Upper lobe of right lung (tissue), 1 donor: ENCODE results near the gene TBC1D22A. TPM values are rescaled to one million over a fixed set of nuclear protein-coding genes. Genes with fewer than 3 reads are reported as not detected.

Experiments
- ATAC-seq: fragments of 200-7000 bp; cut with Tn5 transposase; one replicate; pipeline ENCODE4 v1.9.1; 2020; ENCODE audit warnings: mild to moderate bottlenecking, moderate library complexity
- DNase-seq: peaks from one replicate; pipeline ENCODE4 v3.0.0-alpha.2; 2020
- H3K27ac ChIP-seq: fragments of 200-600 bp; one replicate; pipeline ENCODE4 v1.8.0; 2022
- H3K27me3 ChIP-seq: fragments of 200-600 bp; one replicate; pipeline ENCODE4 v1.8.0; 2022; ENCODE audit warnings: mild to moderate bottlenecking
- H3K36me3 ChIP-seq: fragments of 200-600 bp; one replicate; pipeline ENCODE4 v1.8.0; 2022
- H3K4me1 ChIP-seq: fragments of 200-600 bp; one replicate; pipeline ENCODE4 v1.8.0; 2022
- H3K4me3 ChIP-seq: fragments of 200-600 bp; one replicate; pipeline ENCODE4 v1.8.0; 2022; ENCODE audit warnings: mild to moderate bottlenecking
- H3K9me3 ChIP-seq: fragments of 200-600 bp; one replicate; pipeline ENCODE4 v1.8.0; 2022
- intact Hi-C: fragments of 100-400 bp; cut with DNase I; formaldehyde crosslinking; loops from one replicate; pipeline ENCODE4 v1.11.0; 2022
- total RNA-seq: library from RNA; stranded (reverse); fragmentation: NEBNext Ultra II Directional; extraction: Animal tissue kit (Norgen Biotek cat#: 25700); gene quantifications from one replicate; pipeline ENCODE4 v1.2.1, GENCODE V29; 2021
- TF ChIP-seq, protein P1 (sequence below): fragments of 200-600 bp; IDR thresholded peaks from one replicate; pipeline ENCODE4 v1.8.0; 2022; ENCODE audit warnings: antibody characterized with exemption
- donor health status: DM: no; HTN: yes; CAD: no; lungs with severe emphysema.

TBC1D22A gene
- total RNA-seq, 1 donor from 2014 or later = 31.3 TPM

DNA sequence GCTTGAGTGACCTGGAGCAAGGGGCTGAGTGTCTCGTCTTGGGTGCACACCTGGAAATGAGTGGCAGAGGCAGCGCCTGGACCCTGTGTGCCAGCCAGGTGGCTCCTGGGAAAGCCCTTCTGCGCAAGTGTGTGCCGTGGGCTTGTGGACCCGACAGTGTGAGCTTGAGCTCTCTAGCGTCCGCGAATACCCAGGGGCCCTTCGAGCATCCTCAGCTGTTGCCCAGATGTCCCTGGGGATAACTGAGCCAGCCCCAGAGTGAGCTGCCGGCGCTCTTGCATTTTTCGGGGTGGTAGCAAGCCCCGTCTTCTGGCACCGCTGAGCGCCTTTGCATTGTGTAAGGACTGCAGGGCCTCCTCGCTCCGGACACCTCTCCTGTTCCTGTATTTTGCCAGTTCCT, 399.2 kb downstream of the TBC1D22A start:
- Histone ChIP-seq H3K9me3 (no peaks in the 10 kb centered on the region), H3K36me3 (no peaks in the 10 kb centered on the region), H3K4me3 (no peak overlapping the region), H3K27ac (no peak overlapping the region), H3K27me3 (no peaks in the 10 kb centered on the region), H3K4me1 (no peaks in the 10 kb centered on the region)
- ATAC-seq = no peak
- TF ChIP-seq, protein P1, sequence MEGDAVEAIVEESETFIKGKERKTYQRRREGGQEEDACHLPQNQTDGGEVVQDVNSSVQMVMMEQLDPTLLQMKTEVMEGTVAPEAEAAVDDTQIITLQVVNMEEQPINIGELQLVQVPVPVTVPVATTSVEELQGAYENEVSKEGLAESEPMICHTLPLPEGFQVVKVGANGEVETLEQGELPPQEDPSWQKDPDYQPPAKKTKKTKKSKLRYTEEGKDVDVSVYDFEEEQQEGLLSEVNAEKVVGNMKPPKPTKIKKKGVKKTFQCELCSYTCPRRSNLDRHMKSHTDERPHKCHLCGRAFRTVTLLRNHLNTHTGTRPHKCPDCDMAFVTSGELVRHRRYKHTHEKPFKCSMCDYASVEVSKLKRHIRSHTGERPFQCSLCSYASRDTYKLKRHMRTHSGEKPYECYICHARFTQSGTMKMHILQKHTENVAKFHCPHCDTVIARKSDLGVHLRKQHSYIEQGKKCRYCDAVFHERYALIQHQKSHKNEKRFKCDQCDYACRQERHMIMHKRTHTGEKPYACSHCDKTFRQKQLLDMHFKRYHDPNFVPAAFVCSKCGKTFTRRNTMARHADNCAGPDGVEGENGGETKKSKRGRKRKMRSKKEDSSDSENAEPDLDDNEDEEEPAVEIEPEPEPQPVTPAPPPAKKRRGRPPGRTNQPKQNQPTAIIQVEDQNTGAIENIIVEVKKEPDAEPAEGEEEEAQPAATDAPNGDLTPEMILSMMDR = no peak
- peak; percentile 57 for DNase-seq
- intact Hi-C loops = no loop called here

DNA sequence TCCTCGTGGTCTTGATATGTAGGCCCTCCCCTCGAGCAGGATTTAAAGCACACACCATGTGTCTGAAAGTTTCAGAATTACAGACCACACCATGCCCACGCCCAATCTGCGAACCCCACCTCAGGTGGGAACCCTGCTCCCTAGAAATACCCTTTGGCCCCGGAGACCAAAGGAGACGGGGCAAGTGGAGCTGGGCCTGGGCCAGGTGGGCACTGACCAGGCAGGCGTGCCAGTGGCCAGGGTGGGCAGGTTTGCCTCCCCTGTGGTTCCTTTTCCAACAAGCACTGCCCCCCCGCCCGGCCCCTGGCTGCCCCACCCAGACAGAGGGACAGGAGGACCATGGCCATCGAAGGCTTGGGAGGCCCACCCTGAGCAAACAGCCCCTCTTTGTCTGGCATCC, 400.4 kb downstream of the TBC1D22A start:
- H3K4me3 ChIP-seq = no peak overlapping the region
- H3K27ac ChIP-seq = no peak overlapping the region
- H3K4me1 ChIP-seq = no peaks in the 10 kb centered on the region
- no peaks in the 10 kb centered on the region for H3K9me3 ChIP-seq
- no peaks in the 10 kb centered on the region for H3K36me3 ChIP-seq
- intact Hi-C loops = no loop called here
- no peaks in the 10 kb centered on the region for H3K27me3 ChIP-seq
- ATAC-seq (no peak), DNase-seq (peak; percentile 43)
- TF ChIP-seq, protein P1 = no peak

DNA sequence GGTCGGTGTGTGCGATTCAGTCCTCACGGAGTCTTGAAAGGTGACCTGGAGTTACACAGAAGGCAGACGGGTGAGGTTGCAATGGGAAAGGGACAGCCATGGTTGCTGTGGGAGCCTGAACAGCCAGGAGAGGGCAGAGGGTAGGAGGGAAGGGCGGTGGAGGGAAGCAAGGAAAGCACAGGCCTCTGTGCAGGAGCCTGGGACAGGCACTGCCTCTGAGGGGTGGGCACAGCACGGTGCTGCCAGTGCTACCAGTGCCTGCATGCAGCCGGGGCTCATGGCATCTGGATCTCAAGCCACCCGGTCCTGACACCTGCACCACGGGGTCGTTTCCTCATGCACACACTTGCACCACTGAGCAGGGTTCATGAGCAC, 401.0 kb downstream of the TBC1D22A start:
- no peaks in the 10 kb centered on the region for H3K9me3 ChIP-seq
- H3K27me3 ChIP-seq = no peaks in the 10 kb centered on the region
- peak; percentile 46 for DNase-seq
- TF ChIP-seq, protein P1 = no peak
- intact Hi-C loops = no loop called here
- ATAC-seq = no peak
- H3K36me3 ChIP-seq = no peaks in the 10 kb centered on the region
- no peak overlapping the region for H3K4me3 ChIP-seq
- H3K27ac ChIP-seq = no peak overlapping the region
- no peaks in the 10 kb centered on the region for H3K4me1 ChIP-seq

DNA sequence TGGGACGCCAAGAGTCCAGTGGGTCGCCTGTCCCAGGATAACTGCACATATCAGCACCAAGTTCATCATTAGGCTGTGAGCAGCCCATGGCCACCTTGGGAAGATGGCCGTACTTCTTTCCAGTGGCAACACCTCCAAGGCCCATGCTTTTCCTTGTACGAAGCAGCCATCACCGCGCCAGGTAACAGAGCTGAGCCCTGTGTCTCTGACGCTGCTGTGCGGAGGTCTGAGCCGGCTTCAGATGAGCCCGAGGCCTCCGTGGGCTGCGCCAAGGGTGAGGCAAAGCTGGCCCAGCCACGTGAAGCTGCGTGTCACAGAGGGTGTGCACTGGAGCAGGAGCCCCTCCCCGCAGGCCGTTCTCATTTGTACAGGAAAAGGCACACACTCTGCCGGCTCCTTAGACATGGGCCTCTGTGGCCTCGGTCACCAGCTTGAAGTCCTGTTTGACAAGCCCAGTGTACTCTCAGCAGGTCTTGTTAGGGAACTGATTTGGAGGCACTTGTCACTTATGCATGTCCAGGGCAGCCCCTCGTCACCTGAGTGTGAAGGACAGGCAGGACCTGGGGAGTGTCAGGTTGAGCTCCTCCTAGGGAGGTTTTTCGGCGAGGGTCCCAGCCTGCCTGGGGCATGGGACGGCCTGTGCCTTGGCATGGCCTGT, 401.5 kb downstream of the TBC1D22A start:
- no peaks in the 10 kb centered on the region for H3K27me3 ChIP-seq
- H3K36me3 ChIP-seq = no peaks in the 10 kb centered on the region
- H3K4me3 ChIP-seq = no peak overlapping the region
- H3K9me3 ChIP-seq = no peaks in the 10 kb centered on the region
- DNase-seq (peak; percentile 63), ATAC-seq (peak; percentile 7)
- H3K27ac ChIP-seq = no peak overlapping the region
- TF ChIP-seq, protein P1 = no peak
- intact Hi-C loops = no loop called here
- H3K4me1 ChIP-seq = no peaks in the 10 kb centered on the region

DNA sequence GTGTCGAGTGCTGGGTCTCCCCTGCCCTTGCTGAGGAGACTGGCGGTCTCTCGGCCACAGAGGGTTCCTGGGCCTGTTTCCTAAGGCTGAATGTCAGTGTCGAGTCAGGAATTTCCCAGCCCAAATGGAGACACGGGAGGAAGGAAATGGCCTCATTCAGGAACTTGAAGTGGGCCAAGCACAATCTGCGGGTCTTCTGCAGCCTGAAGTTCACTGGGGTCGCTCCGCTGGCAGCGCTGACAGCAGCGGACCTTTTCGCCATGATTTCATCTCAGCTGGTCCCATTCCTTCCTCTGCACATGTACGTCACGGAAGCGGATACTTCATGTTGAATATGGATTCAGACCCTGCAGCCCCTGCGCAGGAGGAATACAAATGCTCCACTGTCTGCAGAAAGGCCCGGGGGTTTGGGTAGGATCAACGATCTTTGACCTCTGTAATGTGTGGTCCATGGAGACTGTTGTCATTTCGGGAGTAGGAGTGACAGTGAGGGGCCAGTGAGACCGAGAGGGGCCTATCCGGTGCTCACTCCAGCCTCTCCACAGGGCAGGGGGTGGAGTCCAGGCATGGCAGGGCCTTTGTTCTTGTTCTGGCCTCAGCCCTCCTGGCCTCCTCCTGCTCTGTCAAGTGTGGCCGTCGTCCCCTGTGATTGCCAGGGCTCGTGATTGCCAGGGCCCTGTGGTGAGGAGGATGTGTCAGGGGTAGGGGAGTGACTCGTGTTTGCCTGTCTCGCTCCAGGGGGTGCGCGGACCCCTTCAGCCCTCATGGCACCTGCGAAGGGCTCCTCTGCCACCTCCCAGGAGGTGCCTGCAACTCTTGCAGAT, 402.3 kb downstream of the TBC1D22A start:
- Histone ChIP-seq H3K27ac (no peak overlapping the region), H3K4me1 (no peaks in the 10 kb centered on the region), H3K27me3 (no peaks in the 10 kb centered on the region), H3K4me3 (no peak overlapping the region), H3K36me3 (no peaks in the 10 kb centered on the region), H3K9me3 (no peaks in the 10 kb centered on the region)
- TF ChIP-seq, protein P1 = no peak
- DNase-seq = peak; percentile 48
- no peak for ATAC-seq
- intact Hi-C loops = no loop called here
